ENCODE measurements around the gene TREH.
"Not testable (repeated sequence)": the region's sequence is repeated elsewhere in the genome, so short reads cannot be mapped to it uniquely, and the experiment has no call there.

Gene TREH

GRCh38 chr11:118715245-118715831 lies 35.9 kb upstream of the TREH start:
- ChIA-PET CTCF (interaction anchor here (0.6 kb wide), 1 partner anchor 54 kb away, joined by 5 read pairs; no protein-coding TSS in a partner anchor), POLR2A (ENCODE audit: low non-redundant PET) (interaction anchor here (0.6 kb wide), 1 partner anchor 331 kb away, joined by 3 read pairs; no protein-coding TSS in a partner anchor)
- no peak for DNase-seq (ENCODE audit: low spot score)
- no peak for TF ChIP-seq CTCF (conservative IDR thresholded peaks at IDR 0.05; ENCODE audit: low read depth)
- H3K27ac ChIP-seq, result no peak overlapping the region

- no peak for TF ChIP-seq CTCF (conservative IDR thresholded peaks at IDR 0.05; ENCODE audit: low read depth)
- ChIA-PET CTCF (interaction anchor here (0.6 kb wide), 1 partner anchor 54 kb away, joined by 5 read pairs; no protein-coding TSS in a partner anchor), POLR2A (ENCODE audit: low non-redundant PET) (interaction anchor here (0.6 kb wide), 1 partner anchor 331 kb away, joined by 3 read pairs; no protein-coding TSS in a partner anchor)
- DNase-seq (ENCODE audit: low spot score), result no peak
- no peak overlapping the region for H3K27ac ChIP-seq
These were observed 35.4 kb upstream of the TREH start for GRCh38 chr11:118714816-118715215.

GRCh38 chr11:118714416-118714815 lies 35.0 kb upstream of the TREH start:
- POLR2A ChIA-PET (ENCODE audit: low non-redundant PET); H3K27ac ChIP-seq; DNase-seq (ENCODE audit: low spot score): not testable (repeated sequence)
- CTCF ChIA-PET, result interaction anchor here (0.9 kb wide), 1 partner anchor 25 kb away, joined by 3 read pairs; no protein-coding TSS in a partner anchor

GRCh38 chr11:118708296-118708695 lies 28.8 kb upstream of the TREH start:
- no peak for DNase-seq (ENCODE audit: low spot score)
- ChIA-PET CTCF (interaction anchor here (0.6 kb wide), 2 partner anchors 49 to 136 kb away, joined by 3 to 4 read pairs; partner anchors contain the start of gene ARCN1), POLR2A (ENCODE audit: low non-redundant PET) (no interaction called here)
- H3K27ac ChIP-seq, result no peak overlapping the region
- TF ChIP-seq CTCF (conservative IDR thresholded peaks at IDR 0.05; ENCODE audit: low read depth), result no peak

GRCh38 chr11:118706546-118706825 lies 27.0 kb upstream of the TREH start:
- no peak for DNase-seq (ENCODE audit: low spot score)
- ChIA-PET POLR2A (ENCODE audit: low non-redundant PET) (no interaction called here), CTCF (no interaction called here)
- TF ChIP-seq CTCF (conservative IDR thresholded peaks at IDR 0.05; ENCODE audit: low read depth), result no peak
- H3K27ac ChIP-seq, result no peak overlapping the region

- no peak overlapping the region for H3K27ac ChIP-seq
- TF ChIP-seq CTCF (conservative IDR thresholded peaks at IDR 0.05; ENCODE audit: low read depth), result no peak
- CTCF ChIA-PET, result interaction anchor here (0.6 kb wide), 1 partner anchor 459 kb away, joined by 4 read pairs; no protein-coding TSS in a partner anchor
- POLR2A ChIA-PET (ENCODE audit: low non-redundant PET), result no interaction called here
- no peak for DNase-seq (ENCODE audit: low spot score)
These were observed 26.5 kb upstream of the TREH start for GRCh38 chr11:118705791-118706545.

All from RWPE1 (cell line).